Measurements from ENCODE around the gene MED15. TPM values are rescaled to one million over a fixed set of nuclear protein-coding genes. Genes with fewer than 3 reads are reported as not detected.

The MED15 gene
- total RNA-seq, 3 donors from 2014 or later = 36.6 to 53.1 (median 52.3) TPM

- no peak for DNase-seq (ENCODE audit: low spot score in 2 of 2)
- peaks cover 0 to 9% of the 10 kb centered on the region in 2 donors for H3K27me3 ChIP-seq
- H3K4me3 ChIP-seq = no peak overlapping the region
- H3K9me3 ChIP-seq = no peaks in the 10 kb centered on the region
- intact Hi-C loops (cut with DNase I; ENCODE audit: low total_unique reads) = no loop called here
- H3K27ac ChIP-seq = no peak overlapping the region
- H3K4me1 ChIP-seq = no peaks in the 10 kb centered on the region
- H3K36me3 ChIP-seq = no peaks in the 10 kb centered on the region
- TF ChIP-seq POLR2A (IDR thresholded peaks at IDR 0.05) = no peak
- TF ChIP-seq CTCF (IDR thresholded peaks at IDR 0.05) = no peak
- TF ChIP-seq POLR2AphosphoS5 (IDR thresholded peaks at IDR 0.05) = no peak
These were observed 123.6 kb downstream of the MED15 start for GRCh38 chr22:20630873-20631617.

- peaks cover 0 to 9% of the 10 kb centered on the region in 2 donors for H3K27me3 ChIP-seq
- no peaks in the 10 kb centered on the region for H3K36me3 ChIP-seq
- H3K27ac ChIP-seq = no peak overlapping the region
- H3K4me3 ChIP-seq = no peak overlapping the region
- DNase-seq (ENCODE audit: low spot score in 2 of 2) = no peak
- intact Hi-C loops (cut with DNase I; ENCODE audit: low total_unique reads) = no loop called here
- H3K9me3 ChIP-seq = no peaks in the 10 kb centered on the region
- TF ChIP-seq POLR2AphosphoS5 (IDR thresholded peaks at IDR 0.05) (no peak), POLR2A (IDR thresholded peaks at IDR 0.05) (no peak), CTCF (IDR thresholded peaks at IDR 0.05) (no peak)
- H3K4me1 ChIP-seq = no peaks in the 10 kb centered on the region
These were observed 124.7 kb downstream of the MED15 start for GRCh38 chr22:20632082-20632481.

- no peak for DNase-seq (ENCODE audit: low spot score in 2 of 2)
- no peak overlapping the region for H3K4me3 ChIP-seq
- no peak overlapping the region for H3K27ac ChIP-seq
- intact Hi-C loops (cut with DNase I; ENCODE audit: low total_unique reads) = no loop called here
- TF ChIP-seq CTCF (IDR thresholded peaks at IDR 0.05) = no peak
- no peak for TF ChIP-seq POLR2A (IDR thresholded peaks at IDR 0.05)
- TF ChIP-seq POLR2AphosphoS5 (IDR thresholded peaks at IDR 0.05) = no peak
- H3K4me1 ChIP-seq = no peaks in the 10 kb centered on the region
- H3K36me3 ChIP-seq = no peaks in the 10 kb centered on the region
- peaks cover 0 to 9% of the 10 kb centered on the region in 2 donors for H3K27me3 ChIP-seq
- no peaks in the 10 kb centered on the region for H3K9me3 ChIP-seq
These were observed 125.1 kb downstream of the MED15 start for GRCh38 chr22:20632518-20632917.

GRCh38 chr22:20634560-20635226 lies 127.3 kb downstream of the MED15 start:
- no peak overlapping the region for H3K27ac ChIP-seq
- H3K9me3 ChIP-seq = no peaks in the 10 kb centered on the region
- no peaks in the 10 kb centered on the region for H3K36me3 ChIP-seq
- no peak for TF ChIP-seq POLR2AphosphoS5 (IDR thresholded peaks at IDR 0.05)
- TF ChIP-seq POLR2A (IDR thresholded peaks at IDR 0.05) = no peak
- no peak for TF ChIP-seq CTCF (IDR thresholded peaks at IDR 0.05)
- intact Hi-C loops (cut with DNase I; ENCODE audit: low total_unique reads) = no loop called here
- no peaks in the 10 kb centered on the region for H3K4me1 ChIP-seq
- DNase-seq (ENCODE audit: low spot score in 2 of 2) = no peak
- H3K4me3 ChIP-seq = no peak overlapping the region
- H3K27me3 ChIP-seq = peaks cover 0 to 13% of the 10 kb centered on the region in 2 donors

GRCh38 chr22:20635227-20635591 lies 127.8 kb downstream of the MED15 start:
- Histone ChIP-seq H3K4me1 (no peaks in the 10 kb centered on the region), H3K9me3 (no peaks in the 10 kb centered on the region), H3K4me3 (no peak overlapping the region), H3K27me3 (peaks cover 0 to 13% of the 10 kb centered on the region in 2 donors), H3K36me3 (no peaks in the 10 kb centered on the region), H3K27ac (no peak overlapping the region)
- DNase-seq (ENCODE audit: low spot score in 2 of 2) = no peak
- intact Hi-C loops (cut with DNase I; ENCODE audit: low total_unique reads) = no loop called here
- TF ChIP-seq POLR2A (IDR thresholded peaks at IDR 0.05) = no peak
